Neutrophil (primary cell): ENCODE results near the gene SOCS3.

Source experiments
- H3K27ac ChIP-seq: fragments of 200-600 bp; sonication (generic); 2 replicates; pipeline ENCODE4 v1.5.1; 2016; ENCODE audit warnings: mild to moderate bottlenecking, moderate library complexity
- H3K27me3 ChIP-seq: fragments of 200-600 bp; sonication (generic); 2 replicates; pipeline ENCODE4 v1.6.0; 2016; ENCODE audit warnings: mild to moderate bottlenecking
- H3K36me3 ChIP-seq: fragments of 200-600 bp; sonication (generic); 2 replicates; pipeline ENCODE4 v1.5.1; 2017
- H3K4me1 ChIP-seq, 2 experiments: fragments of 200-600 bp in 1 of 2; sonication (generic) in 1 of 2; 1 replicate in 1 of 2; 2 replicates in 1 of 2; pipeline versions ENCODE4 v1.5.1 to v1.6.1; 2013 to 2016; ENCODE audit warnings: low read depth in 1 of 2, low read length in 1 of 2, mild to moderate bottlenecking in 1 of 2, moderate library complexity in 1 of 2; ENCODE audit not compliant: control insufficient read depth in 1 of 2, insufficient read depth in 1 of 2
- H3K4me3 ChIP-seq, 2 experiments: fragments of 200-600 bp in 1 of 2; sonication (generic) in 1 of 2; 1 replicate in 1 of 2; 2 replicates in 1 of 2; pipeline ENCODE4 v1.5.1; 2013 to 2016; ENCODE audit warnings: low read depth in 1 of 2, low read length in 1 of 2, mild to moderate bottlenecking in 1 of 2, moderate library complexity in 1 of 2
- H3K9me3 ChIP-seq: fragments of 200-600 bp; sonication (generic); 2 replicates; pipeline ENCODE4 v1.5.1; 2016
- TF ChIP-seq, protein P1 (sequence below): fragments of 200-600 bp; sonication (generic); IDR thresholded peaks from 2 replicates; pipeline ENCODE4 v1.5.1; 2016; ENCODE audit warnings: antibody characterized with exemption

The SOCS3 gene

DNA sequence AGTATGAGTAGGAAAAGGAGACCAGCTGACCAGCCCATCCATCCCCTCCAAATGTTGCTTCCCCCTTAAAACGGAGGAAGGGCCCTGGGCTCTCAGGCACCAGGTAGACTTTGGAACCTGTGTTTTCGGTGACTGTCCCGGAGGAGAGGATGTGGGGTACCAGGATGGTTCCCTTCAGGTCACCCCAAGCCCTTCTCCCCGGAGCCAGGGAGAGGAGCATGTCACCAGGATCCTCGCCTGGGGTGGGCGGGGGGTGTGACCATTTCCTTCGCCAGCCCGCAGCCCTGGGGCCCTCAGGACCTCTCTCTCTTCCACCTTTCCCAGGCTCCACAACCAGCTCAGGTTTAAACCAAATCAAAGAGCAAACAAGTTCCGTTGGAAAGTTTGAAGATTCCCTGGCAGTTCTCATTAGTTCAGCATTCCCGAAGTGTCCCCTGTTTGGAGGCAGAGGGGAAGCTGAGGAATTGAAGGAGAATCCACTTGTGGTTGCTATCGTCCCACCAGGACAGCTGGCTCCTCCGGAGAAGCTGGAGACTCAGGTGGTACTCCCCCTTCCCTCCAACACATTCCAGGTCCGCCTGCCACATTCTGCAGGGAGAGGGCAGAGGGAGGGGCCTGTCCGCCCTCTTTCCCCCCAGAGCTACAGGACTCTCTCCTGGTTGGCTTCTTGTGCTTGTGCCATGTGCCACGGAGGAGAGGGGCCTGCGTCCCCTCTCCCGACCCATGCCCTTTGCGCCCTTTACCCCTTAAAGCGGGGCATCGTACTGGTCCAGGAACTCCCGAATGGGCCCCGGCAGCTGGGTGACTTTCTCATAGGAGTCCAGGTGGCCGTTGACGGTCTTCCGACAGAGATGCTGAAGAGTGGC lies 2.0 kb downstream of the SOCS3 start:
- H3K4me1 ChIP-seq, result peaks cover 46 to 61% of the 10 kb centered on the region in 2 experiments
- H3K4me3 ChIP-seq, result peak overlapping the region; percentile 86 to 99
- H3K27me3 ChIP-seq, result peaks cover 71% of the 10 kb centered on the region
- peaks cover 4% of the 10 kb centered on the region for H3K9me3 ChIP-seq
- TF ChIP-seq, protein P1, sequence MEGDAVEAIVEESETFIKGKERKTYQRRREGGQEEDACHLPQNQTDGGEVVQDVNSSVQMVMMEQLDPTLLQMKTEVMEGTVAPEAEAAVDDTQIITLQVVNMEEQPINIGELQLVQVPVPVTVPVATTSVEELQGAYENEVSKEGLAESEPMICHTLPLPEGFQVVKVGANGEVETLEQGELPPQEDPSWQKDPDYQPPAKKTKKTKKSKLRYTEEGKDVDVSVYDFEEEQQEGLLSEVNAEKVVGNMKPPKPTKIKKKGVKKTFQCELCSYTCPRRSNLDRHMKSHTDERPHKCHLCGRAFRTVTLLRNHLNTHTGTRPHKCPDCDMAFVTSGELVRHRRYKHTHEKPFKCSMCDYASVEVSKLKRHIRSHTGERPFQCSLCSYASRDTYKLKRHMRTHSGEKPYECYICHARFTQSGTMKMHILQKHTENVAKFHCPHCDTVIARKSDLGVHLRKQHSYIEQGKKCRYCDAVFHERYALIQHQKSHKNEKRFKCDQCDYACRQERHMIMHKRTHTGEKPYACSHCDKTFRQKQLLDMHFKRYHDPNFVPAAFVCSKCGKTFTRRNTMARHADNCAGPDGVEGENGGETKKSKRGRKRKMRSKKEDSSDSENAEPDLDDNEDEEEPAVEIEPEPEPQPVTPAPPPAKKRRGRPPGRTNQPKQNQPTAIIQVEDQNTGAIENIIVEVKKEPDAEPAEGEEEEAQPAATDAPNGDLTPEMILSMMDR, result no peak
- H3K36me3 ChIP-seq, result peaks cover 20% of the 10 kb centered on the region
- no peak overlapping the region for H3K27ac ChIP-seq

DNA sequence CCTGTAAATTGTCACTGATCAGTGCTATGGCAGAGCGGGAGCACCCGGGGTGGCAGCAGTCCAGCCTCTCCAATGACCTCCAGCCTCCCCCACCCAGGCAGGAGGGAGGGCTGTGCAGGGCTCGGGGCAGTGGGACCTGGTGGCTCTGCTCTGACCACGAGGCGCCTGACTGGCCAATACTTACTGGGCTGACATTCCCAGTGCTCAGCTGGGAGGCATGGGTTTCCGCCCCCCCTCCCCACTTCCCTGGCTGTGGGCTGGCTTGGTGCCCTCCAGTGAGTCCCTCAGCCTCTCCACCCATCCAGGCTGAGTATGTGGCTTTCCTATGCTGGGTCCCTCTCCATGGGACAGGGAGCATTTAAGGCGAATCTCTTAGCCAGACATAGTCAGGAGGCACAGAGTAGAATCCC lies 2.7 kb downstream of the SOCS3 start:
- TF ChIP-seq, protein P1, result no peak
- peaks cover 20% of the 10 kb centered on the region for H3K36me3 ChIP-seq
- peaks cover 76% of the 10 kb centered on the region for H3K27me3 ChIP-seq
- peak overlapping the region; percentile 86 to 99 for H3K4me3 ChIP-seq
- H3K9me3 ChIP-seq, result peaks cover 4% of the 10 kb centered on the region
- H3K4me1 ChIP-seq, result peaks cover 52 to 66% of the 10 kb centered on the region in 2 experiments
- no peak overlapping the region for H3K27ac ChIP-seq

DNA sequence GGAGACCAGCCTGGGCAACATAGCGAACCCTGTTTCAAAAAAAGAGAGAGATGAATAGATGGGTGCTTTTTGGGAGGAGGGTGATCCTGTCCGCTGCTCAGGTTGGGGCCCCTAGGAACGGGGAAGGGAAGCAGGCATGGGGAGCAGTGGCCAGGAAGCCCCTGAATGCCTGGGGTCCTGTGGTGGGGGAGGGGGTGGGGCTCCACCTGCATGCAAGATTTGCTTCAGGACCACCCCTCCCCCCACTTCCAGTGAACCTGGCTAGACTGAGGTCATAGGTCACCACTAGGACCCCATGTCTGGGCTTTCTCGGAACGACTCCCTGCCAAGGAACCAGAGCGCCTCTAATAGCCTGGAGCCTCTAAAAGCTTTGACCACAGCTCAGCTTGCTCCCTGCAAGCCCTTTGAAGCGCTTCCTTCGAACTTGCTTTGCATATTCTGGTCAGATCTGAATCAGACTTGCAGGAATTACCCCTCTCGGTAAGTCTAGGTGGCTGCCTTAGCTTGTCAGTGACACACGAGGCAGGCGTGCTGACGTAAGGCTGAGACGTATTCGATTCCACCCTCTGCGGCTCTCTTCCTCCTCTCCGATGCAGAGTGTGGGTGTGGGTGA lies 3.7 kb downstream of the SOCS3 start:
- Histone ChIP-seq H3K27me3 (peaks cover 86% of the 10 kb centered on the region), H3K36me3 (peaks cover 20% of the 10 kb centered on the region), H3K9me3 (peaks cover 4% of the 10 kb centered on the region), H3K4me1 (peaks cover 61 to 72% of the 10 kb centered on the region in 2 experiments), H3K27ac (no peak overlapping the region), H3K4me3 (peak overlapping the region; percentile 14 to 45)
- TF ChIP-seq, protein P1, result no peak

GRCh38 chr17:78355701-78356100 lies 4.2 kb downstream of the SOCS3 start:
- Histone ChIP-seq H3K9me3 (peaks cover 4% of the 10 kb centered on the region), H3K36me3 (peaks cover 20% of the 10 kb centered on the region), H3K4me3 (peak overlapping the region in 1 of 2 experiments; percentile 45), H3K4me1 (peaks cover 57 to 72% of the 10 kb centered on the region in 2 experiments), H3K27me3 (peaks cover 91% of the 10 kb centered on the region), H3K27ac (no peak overlapping the region)
- TF ChIP-seq, protein P1, result no peak

DNA sequence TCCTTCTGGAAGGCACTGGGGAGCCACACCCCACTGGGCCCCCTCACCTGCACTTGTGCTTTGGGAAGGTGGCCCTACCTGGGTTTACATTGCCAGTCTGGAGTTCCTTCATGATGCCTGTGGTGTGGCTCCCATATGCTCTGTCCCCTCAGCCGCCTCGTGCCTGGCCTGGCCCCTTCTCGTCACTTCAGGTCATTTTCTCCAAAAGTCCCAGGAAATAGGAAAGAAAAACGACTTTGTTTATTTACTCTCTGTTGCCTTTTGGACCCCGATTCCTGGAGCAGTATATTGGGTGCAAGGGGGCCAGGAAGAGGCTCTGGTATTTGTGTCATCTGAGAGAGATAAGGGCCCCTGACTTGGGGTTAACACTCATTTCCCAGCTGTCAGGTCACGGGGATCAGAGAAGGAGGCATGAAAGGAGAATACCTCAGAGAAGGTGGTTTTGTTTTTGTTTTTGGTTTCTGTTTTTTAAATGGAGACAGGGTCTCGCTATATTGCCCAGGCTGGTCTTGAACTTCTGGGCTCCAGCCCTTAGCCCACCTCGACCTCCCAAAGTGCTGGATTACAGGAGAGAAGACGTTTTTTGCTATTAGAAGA lies 4.7 kb downstream of the SOCS3 start:
- Histone ChIP-seq H3K27ac (no peak overlapping the region), H3K36me3 (peaks cover 20% of the 10 kb centered on the region)

More for the DNA sequence above, 4.7 kb downstream of the SOCS3 start:
- Histone ChIP-seq H3K4me3 (no peak overlapping the region), H3K27me3 (peaks cover 96% of the 10 kb centered on the region), H3K4me1 (peaks cover 53 to 75% of the 10 kb centered on the region in 2 experiments), H3K9me3 (peaks cover 4% of the 10 kb centered on the region)
- TF ChIP-seq, protein P1, result no peak
